Colonic mucosa (tissue), 4 donors: ENCODE measurements around the gene ABLIM1. TPM values are rescaled to one million over a fixed set of nuclear protein-coding genes. Genes with fewer than 3 reads are reported as not detected.
A peak's percentile ranks its signal among the peaks of the same experiment; 100 is the strongest.

Experiments
- DNase-seq: peaks from one replicate; pipeline ENCODE4 v3.0.0-alpha.2; 2020
- H3K27ac ChIP-seq: fragments of 200-600 bp; one replicate; pipeline ENCODE4 v1.8.0; 2021
- H3K27me3 ChIP-seq: fragments of 200-600 bp; one replicate; pipeline ENCODE4 v1.8.0; 2021
- H3K36me3 ChIP-seq: fragments of 200-600 bp; one replicate; pipeline ENCODE4 v1.8.0; 2021
- H3K4me1 ChIP-seq: fragments of 200-600 bp; one replicate; pipeline ENCODE4 v1.8.0; 2021; ENCODE audit warnings: mild to moderate bottlenecking
- H3K4me3 ChIP-seq: fragments of 200-600 bp; one replicate; pipeline ENCODE4 v1.8.0; 2021
- H3K9ac ChIP-seq, 2 donors: one replicate each; pipeline ENCODE4 v1.7.0; 2013; ENCODE audit warnings: control low read depth in 2 of 2, low read depth in 2 of 2, low read length in 2 of 2
- H3K9me3 ChIP-seq: fragments of 200-600 bp; one replicate; pipeline ENCODE4 v1.8.0; 2021
- CTCF ChIP-seq: fragments of 200-600 bp; IDR thresholded peaks from one replicate; pipeline ENCODE4 v1.8.0; 2022; ENCODE audit warnings: antibody characterized with exemption, mild to moderate bottlenecking
- intact Hi-C: fragments of 100-400 bp; cut with DNase I; formaldehyde crosslinking; loops from one replicate; pipeline ENCODE4 v1.14.1; 2022
- total RNA-seq, 2 donors: library from RNA; stranded (reverse); fragmentation: NEBNext Ultra II Directional in 1 of 2; extraction: Animal tissue kit (Norgen Biotek cat#: 25700) in 1 of 2; gene quantifications; one replicate each; pipeline ENCODE4 v1.2.1, GENCODE V29; 2021
- donor health status: healthy.
- donor health status: DM: no; HTN: no; CAD: no.
- donor health status: DM: no; HTN: no; CAD: no.

Gene ABLIM1
- total RNA-seq, 2 donors from 2014 or later, result 118 to 131 TPM

- H3K4me1 ChIP-seq, result no peaks in the 10 kb centered on the region
- TF ChIP-seq CTCF, result no peak
- intact Hi-C loops, result loop anchor here (10.0 kb wide), 1 partner anchor 47 kb away; no protein-coding TSS in a partner anchor
- no peaks in the 10 kb centered on the region for H3K27me3 ChIP-seq
- no peak overlapping the region for H3K4me3 ChIP-seq
- no peak for DNase-seq
- H3K36me3 ChIP-seq, result no peaks in the 10 kb centered on the region
- no peak overlapping the region for H3K9ac ChIP-seq
- no peaks in the 10 kb centered on the region for H3K9me3 ChIP-seq
- H3K27ac ChIP-seq, result no peak overlapping the region
Measured at GRCh38 chr10:114691442-114691941, 33.4 kb upstream of the ABLIM1 start.

GRCh38 chr10:114688786-114689185 lies 30.7 kb upstream of the ABLIM1 start:
- TF ChIP-seq CTCF, result no peak
- Histone ChIP-seq H3K27ac (no peak overlapping the region), H3K9me3 (no peaks in the 10 kb centered on the region), H3K36me3 (no peaks in the 10 kb centered on the region), H3K4me3 (no peak overlapping the region), H3K27me3 (no peaks in the 10 kb centered on the region), H3K4me1 (peaks cover 6% of the 10 kb centered on the region), H3K9ac (no peak overlapping the region)
- no peak for DNase-seq
- intact Hi-C loops, result no loop called here

GRCh38 chr10:114687459-114687858 lies 29.4 kb upstream of the ABLIM1 start:
- Histone ChIP-seq H3K27ac (no peak overlapping the region), H3K4me1 (peaks cover 6% of the 10 kb centered on the region), H3K4me3 (no peak overlapping the region), H3K9me3 (no peaks in the 10 kb centered on the region), H3K9ac (no peak overlapping the region), H3K27me3 (no peaks in the 10 kb centered on the region), H3K36me3 (no peaks in the 10 kb centered on the region)
- TF ChIP-seq CTCF, result no peak
- no peak for DNase-seq
- intact Hi-C loops, result no loop called here

- peaks cover 6% of the 10 kb centered on the region for H3K4me1 ChIP-seq
Measured at GRCh38 chr10:114686013-114686412, 27.9 kb upstream of the ABLIM1 start.

GRCh38 chr10:114685456-114685855 lies 27.4 kb upstream of the ABLIM1 start:
- TF ChIP-seq CTCF, result no peak
- H3K9me3 ChIP-seq, result no peaks in the 10 kb centered on the region
- peaks cover 6% of the 10 kb centered on the region for H3K4me1 ChIP-seq
- H3K4me3 ChIP-seq, result no peak overlapping the region
- H3K36me3 ChIP-seq, result no peaks in the 10 kb centered on the region
- no peak overlapping the region for H3K9ac ChIP-seq
- no peaks in the 10 kb centered on the region for H3K27me3 ChIP-seq
- intact Hi-C loops, result no loop called here
- no peak for DNase-seq
- H3K27ac ChIP-seq, result peak overlapping the region; percentile 93

More at GRCh38 chr10:114686013-114686412, 27.9 kb upstream of the ABLIM1 start:
- TF ChIP-seq CTCF, result no peak
- intact Hi-C loops, result no loop called here
- Histone ChIP-seq H3K9ac (no peak overlapping the region), H3K27ac (no peak overlapping the region), H3K4me3 (no peak overlapping the region), H3K27me3 (no peaks in the 10 kb centered on the region), H3K36me3 (no peaks in the 10 kb centered on the region), H3K9me3 (no peaks in the 10 kb centered on the region)
- no peak for DNase-seq
